Stimulated activated naive CD8-positive, alpha-beta T cell treated with anti-CD3 and anti-CD28 coated beads, Interleukin-15, Interleukin-2, amounts not matched to agents 100 U/mL and 50 U/mL, for 24 hours (primary cell): ENCODE measurements around the gene ADGRG3.

Experiments used
- ATAC-seq: fragments of 150-1000 bp; cut with Tn5 transposase; one replicate; pipeline ENCODE4 v1.10.0; 2021
- DNase-seq: peaks from one replicate; pipeline ENCODE4 v3.0.0; 2021

Gene ADGRG3

GRCh38 chr16:57646388-57647039 is 21.6 kb upstream of the ADGRG3 start:
- ATAC-seq (peak; percentile 51), DNase-seq (peak; percentile 40)

- peak; percentile 34 for ATAC-seq
- DNase-seq, result peak; percentile 39
These were observed 20.8 kb upstream of the ADGRG3 start for GRCh38 chr16:57647136-57647875.

GRCh38 chr16:57648125-57648524 is 20.0 kb upstream of the ADGRG3 start:
- no peak for DNase-seq
- no peak for ATAC-seq

- DNase-seq (peak; percentile 89), ATAC-seq (peak; percentile 69)
These were observed 19.3 kb upstream of the ADGRG3 start for GRCh38 chr16:57648581-57649442.

GRCh38 chr16:57649443-57649751 is 18.7 kb upstream of the ADGRG3 start:
- ATAC-seq, result no peak
- no peak for DNase-seq

- DNase-seq (no peak), ATAC-seq (no peak)
These were observed 18.3 kb upstream of the ADGRG3 start for GRCh38 chr16:57649846-57650245.

GRCh38 chr16:57651344-57652333 is 16.5 kb upstream of the ADGRG3 start:
- DNase-seq (no peak), ATAC-seq (no peak)

GRCh38 chr16:57652695-57653471 is 15.2 kb upstream of the ADGRG3 start:
- ATAC-seq (no peak), DNase-seq (no peak)

GRCh38 chr16:57653936-57654335 is 14.2 kb upstream of the ADGRG3 start:
- ATAC-seq (no peak), DNase-seq (no peak)

- DNase-seq (no peak), ATAC-seq (no peak)
These were observed 11.7 kb upstream of the ADGRG3 start for GRCh38 chr16:57656342-57656955.

- DNase-seq (no peak), ATAC-seq (no peak)
These were observed 10.9 kb upstream of the ADGRG3 start for GRCh38 chr16:57657228-57657627.

- no peak for ATAC-seq
- DNase-seq, result no peak
These were observed 9.8 kb upstream of the ADGRG3 start for GRCh38 chr16:57658130-57658877.

GRCh38 chr16:57658878-57659674 is 9.0 kb upstream of the ADGRG3 start:
- DNase-seq (no peak), ATAC-seq (no peak)

- ATAC-seq (no peak), DNase-seq (no peak)
These were observed 7.2 kb upstream of the ADGRG3 start for GRCh38 chr16:57660715-57661463.

- DNase-seq (no peak), ATAC-seq (no peak)
These were observed 6.6 kb upstream of the ADGRG3 start for GRCh38 chr16:57661510-57661909.

- ATAC-seq, result no peak
- DNase-seq, result no peak
These were observed 5.9 kb upstream of the ADGRG3 start for GRCh38 chr16:57661936-57662906.

GRCh38 chr16:57663436-57663835 is 4.7 kb upstream of the ADGRG3 start:
- ATAC-seq (no peak), DNase-seq (no peak)
